ENCODE results near the gene GLDC. TPM values are rescaled to one million over a fixed set of nuclear protein-coding genes. Genes with fewer than 3 reads are reported as not detected.

Gene GLDC
- total RNA-seq, 1 experiment from 2014 or later: not detected

GRCh38 chr9:6506571-6506970, 139.0 kb downstream of the GLDC start:
- DNase-seq (ENCODE audit: low spot score): no peak

GRCh38 chr9:6502399-6502798, 143.1 kb downstream of the GLDC start:
- DNase-seq (ENCODE audit: low spot score): peak; percentile 2

GRCh38 chr9:6501526-6502210, 143.9 kb downstream of the GLDC start:
- no peak for DNase-seq (ENCODE audit: low spot score)

GRCh38 chr9:6498982-6499381, 146.5 kb downstream of the GLDC start:
- no peak for DNase-seq (ENCODE audit: low spot score)

- DNase-seq (ENCODE audit: low spot score): no peak
Observed at GRCh38 chr9:6495466-6495865, 150.1 kb downstream of the GLDC start.

GRCh38 chr9:6490863-6491262, 154.7 kb downstream of the GLDC start:
- no peak for DNase-seq (ENCODE audit: low spot score)

GRCh38 chr9:6489099-6489498, 156.4 kb downstream of the GLDC start:
- no peak for DNase-seq (ENCODE audit: low spot score)

- no peak for DNase-seq (ENCODE audit: low spot score)
Observed at GRCh38 chr9:6488395-6488794, 157.1 kb downstream of the GLDC start.

- DNase-seq (ENCODE audit: low spot score): no peak
Observed at GRCh38 chr9:6484210-6484609, 161.3 kb downstream of the GLDC start.

Other genes starting within 250 kb of the GLDC start
- 12.5 and 14.2 TPM in 2 replicates for gene UHRF2, start 232.5 kb downstream of the GLDC start, total RNA-seq (2014; rRNA removed; shearing (Covaris generic))
- 3.7 and 4.7 TPM in 2 replicates for gene KDM4C, start 112.2 kb upstream of the GLDC start, total RNA-seq (2014; rRNA removed; shearing (Covaris generic))

Measured in H4 (cell line).